ENCODE measurements around the gene NAA16.
"Not testable (repeated sequence)": the region's sequence is repeated elsewhere in the genome, so short reads cannot be mapped to it uniquely, and the experiment has no call there.

The NAA16 gene

GRCh38 chr13:41413872-41414271, 102.8 kb downstream of the NAA16 start:
- Histone ChIP-seq H3K4me3 (no peak overlapping the region), H3K36me3 (ENCODE audit: insufficient read depth, low read length) (no peaks in the 10 kb centered on the region), H3K27ac (no peak overlapping the region), H3K9me3 (ENCODE audit: low read depth, low read length) (no peaks in the 10 kb centered on the region), H3K9ac (ENCODE audit: insufficient read length) (no peak overlapping the region)
- no peak for DNase-seq (ENCODE audit: low read depth, low spot score)
- TF ChIP-seq EZH2 (IDR thresholded peaks at IDR 0.05) (no peak), POLR2AphosphoS5 (IDR thresholded peaks at IDR 0.05; ENCODE audit: borderline replicate concordance, low read depth, low read length) (no peak), FOXP2 (optimal IDR thresholded peaks at IDR 0.05; ENCODE audit: control extremely low read depth, extremely low read length, insufficient read depth) (no peak)

- TF ChIP-seq POLR2AphosphoS5 (IDR thresholded peaks at IDR 0.05; ENCODE audit: borderline replicate concordance, low read depth, low read length) (no peak), EZH2 (IDR thresholded peaks at IDR 0.05) (no peak), FOXP2 (optimal IDR thresholded peaks at IDR 0.05; ENCODE audit: control extremely low read depth, extremely low read length, insufficient read depth) (no peak)
- no peak overlapping the region for H3K9ac ChIP-seq (ENCODE audit: insufficient read length)
- no peaks in the 10 kb centered on the region for H3K9me3 ChIP-seq (ENCODE audit: low read depth, low read length)
- no peak for DNase-seq (ENCODE audit: low read depth, low spot score)
- no peak overlapping the region for H3K4me3 ChIP-seq
- no peaks in the 10 kb centered on the region for H3K36me3 ChIP-seq (ENCODE audit: insufficient read depth, low read length)
- no peak overlapping the region for H3K27ac ChIP-seq
These were observed 105.2 kb downstream of the NAA16 start for GRCh38 chr13:41416276-41416675.

- Histone ChIP-seq H3K27ac (no peak overlapping the region), H3K9ac (ENCODE audit: insufficient read length) (no peak overlapping the region), H3K9me3 (ENCODE audit: low read depth, low read length) (no peaks in the 10 kb centered on the region), H3K4me3 (no peak overlapping the region), H3K36me3 (ENCODE audit: insufficient read depth, low read length) (no peaks in the 10 kb centered on the region)
- no peak for DNase-seq (ENCODE audit: low read depth, low spot score)
- no peak for TF ChIP-seq EZH2 (IDR thresholded peaks at IDR 0.05)
- no peak for TF ChIP-seq FOXP2 (optimal IDR thresholded peaks at IDR 0.05; ENCODE audit: control extremely low read depth, extremely low read length, insufficient read depth)
- TF ChIP-seq POLR2AphosphoS5 (IDR thresholded peaks at IDR 0.05; ENCODE audit: borderline replicate concordance, low read depth, low read length): no peak
These were observed 107.0 kb downstream of the NAA16 start for GRCh38 chr13:41418027-41418426.

- TF ChIP-seq FOXP2 (optimal IDR thresholded peaks at IDR 0.05; ENCODE audit: control extremely low read depth, extremely low read length, insufficient read depth) (no peak), POLR2AphosphoS5 (IDR thresholded peaks at IDR 0.05; ENCODE audit: borderline replicate concordance, low read depth, low read length) (no peak), EZH2 (IDR thresholded peaks at IDR 0.05) (no peak)
- no peak overlapping the region for H3K9ac ChIP-seq (ENCODE audit: insufficient read length)
- H3K36me3 ChIP-seq (ENCODE audit: insufficient read depth, low read length): no peaks in the 10 kb centered on the region
- H3K27ac ChIP-seq: no peak overlapping the region
- no peak overlapping the region for H3K4me3 ChIP-seq
- H3K9me3 ChIP-seq (ENCODE audit: low read depth, low read length): no peaks in the 10 kb centered on the region
- DNase-seq (ENCODE audit: low read depth, low spot score): no peak
These were observed 107.7 kb downstream of the NAA16 start for GRCh38 chr13:41418731-41419130.

GRCh38 chr13:41419206-41419605, 108.1 kb downstream of the NAA16 start:
- no peak for TF ChIP-seq FOXP2 (optimal IDR thresholded peaks at IDR 0.05; ENCODE audit: control extremely low read depth, extremely low read length, insufficient read depth)
- no peak for TF ChIP-seq POLR2AphosphoS5 (IDR thresholded peaks at IDR 0.05; ENCODE audit: borderline replicate concordance, low read depth, low read length)
- no peak for TF ChIP-seq EZH2 (IDR thresholded peaks at IDR 0.05)
- no peak for DNase-seq (ENCODE audit: low read depth, low spot score)
- Histone ChIP-seq H3K36me3 (ENCODE audit: insufficient read depth, low read length) (no peaks in the 10 kb centered on the region), H3K9ac (ENCODE audit: insufficient read length) (no peak overlapping the region), H3K27ac (no peak overlapping the region), H3K9me3 (ENCODE audit: low read depth, low read length) (no peaks in the 10 kb centered on the region), H3K4me3 (no peak overlapping the region)

GRCh38 chr13:41420146-41420545, 109.1 kb downstream of the NAA16 start:
- no peaks in the 10 kb centered on the region for H3K36me3 ChIP-seq (ENCODE audit: insufficient read depth, low read length)
- H3K9me3 ChIP-seq (ENCODE audit: low read depth, low read length): no peaks in the 10 kb centered on the region
- TF ChIP-seq FOXP2 (optimal IDR thresholded peaks at IDR 0.05; ENCODE audit: control extremely low read depth, extremely low read length, insufficient read depth): no peak
- no peak overlapping the region for H3K9ac ChIP-seq (ENCODE audit: insufficient read length)
- no peak for DNase-seq (ENCODE audit: low read depth, low spot score)
- H3K4me3 ChIP-seq: no peak overlapping the region
- no peak overlapping the region for H3K27ac ChIP-seq

- not testable (repeated sequence) for H3K9me3 ChIP-seq (ENCODE audit: low read depth, low read length); DNase-seq (ENCODE audit: low read depth, low spot score); H3K4me3 ChIP-seq; H3K9ac ChIP-seq (ENCODE audit: insufficient read length); H3K27ac ChIP-seq; H3K36me3 ChIP-seq (ENCODE audit: insufficient read depth, low read length)
These were observed 110.3 kb downstream of the NAA16 start for GRCh38 chr13:41421330-41421729.

GRCh38 chr13:41421983-41422382, 110.9 kb downstream of the NAA16 start:
- not testable (repeated sequence) for DNase-seq (ENCODE audit: low read depth, low spot score); H3K4me3 ChIP-seq; H3K27ac ChIP-seq; H3K9ac ChIP-seq (ENCODE audit: insufficient read length); H3K36me3 ChIP-seq (ENCODE audit: insufficient read depth, low read length); H3K9me3 ChIP-seq (ENCODE audit: low read depth, low read length)

GRCh38 chr13:41423259-41423658, 112.2 kb downstream of the NAA16 start:
- not testable (repeated sequence) for H3K9me3 ChIP-seq (ENCODE audit: low read depth, low read length); H3K36me3 ChIP-seq (ENCODE audit: insufficient read depth, low read length); DNase-seq (ENCODE audit: low read depth, low spot score); H3K27ac ChIP-seq; H3K4me3 ChIP-seq; H3K9ac ChIP-seq (ENCODE audit: insufficient read length)

- not testable (repeated sequence) for DNase-seq (ENCODE audit: low read depth, low spot score); H3K9me3 ChIP-seq (ENCODE audit: low read depth, low read length); H3K36me3 ChIP-seq (ENCODE audit: insufficient read depth, low read length); H3K9ac ChIP-seq (ENCODE audit: insufficient read length); H3K4me3 ChIP-seq; H3K27ac ChIP-seq
These were observed 113.6 kb downstream of the NAA16 start for GRCh38 chr13:41424675-41425074.
